Measurements from ENCODE around the gene ANKRD2.

- TF ChIP-seq CTCF (IDR thresholded peaks at IDR 0.05) (no peak), POLR2AphosphoS5 (IDR thresholded peaks at IDR 0.05; ENCODE audit: low read depth, low read length) (no peak), SIN3A (IDR thresholded peaks at IDR 0.05; ENCODE audit: borderline replicate concordance, insufficient read depth, low read depth, low read length) (no peak), TCF7L2 (IDR thresholded peaks at IDR 0.05; ENCODE audit: low read depth, low read length) (no peak)
These were observed 36.5 kb downstream of the ANKRD2 start for GRCh38 chr10:97608991-97609561.

Measured in Panc1 (cell line).